Transverse colon (tissue), 4 donors: ENCODE results near the gene SMAD3. TPM values are rescaled to one million over a fixed set of nuclear protein-coding genes. Genes with fewer than 3 reads are reported as not detected.

Source experiments
- DNase-seq: peaks from one replicate; pipeline ENCODE4 v3.0.0-alpha.2; 2019
- H3K27ac ChIP-seq, 4 donors: fragments of 200-600 bp; sonication (generic); 2 replicates each; pipeline ENCODE4 v1.5.1; 2016 to 2018; ENCODE audit warnings: inconsistent platforms in 4 of 4
- H3K27me3 ChIP-seq: fragments of 200-600 bp; sonication (generic); 2 replicates; pipeline ENCODE4 v1.5.1; 2017; ENCODE audit warnings: inconsistent platforms
- H3K36me3 ChIP-seq, 4 donors: fragments of 200-600 bp; sonication (generic); 2 replicates each; pipeline ENCODE4 v1.5.1; 2017 to 2019; ENCODE audit warnings: inconsistent platforms in 4 of 4
- H3K4me1 ChIP-seq, 4 donors: fragments of 200-600 bp; sonication (generic); 2 replicates each; pipeline ENCODE4 v1.5.1; 2017 to 2020; ENCODE audit warnings: inconsistent platforms in 4 of 4
- H3K4me3 ChIP-seq, 4 donors: fragments of 200-600 bp; sonication (generic); 1 replicate in 1 of 4; 2 replicates in 3 of 4; pipeline versions ENCODE4 v1.5.1 to v1.6.1; 2017 to 2019; ENCODE audit warnings: inconsistent platforms in 4 of 4
- H3K9me3 ChIP-seq, 2 donors: fragments of 200-600 bp; sonication (generic); 2 replicates each; pipeline ENCODE4 v1.5.1; 2017 to 2019; ENCODE audit warnings: inconsistent platforms in 2 of 2
- EP300 ChIP-seq: sonication (generic); formaldehyde crosslinking; IDR thresholded peaks from one replicate; pipeline ENCODE4 v1.6.1; 2017; ENCODE audit warnings: antibody characterized with exemption, low read depth
- POLR2A ChIP-seq: fragments of 450-650 bp; IDR thresholded peaks from one replicate; pipeline ENCODE4 v1.6.1; 2016; ENCODE audit warnings: antibody characterized with exemption, mild to moderate bottlenecking, moderate library complexity
- POLR2AphosphoS5 ChIP-seq, 3 donors: sonication (generic); formaldehyde crosslinking; IDR thresholded peaks; one replicate each; pipeline ENCODE4 v1.6.1; 2016; ENCODE audit warnings: antibody characterized with exemption in 3 of 3
- WGBS, 2 donors: methylation state at CpG; one replicate each; pipeline ENCODE4 v1.1.5; 2018; ENCODE audit warnings: low coverage in 1 of 2; 5-methylcytosine and 5-hydroxymethylcytosine counted together
- in situ Hi-C, 4 donors: fragments of 200-750 bp; cut with MboI; loops; one replicate each; pipeline versions ENCODE4 v1.15.0 to v1.15.1; 2017; ENCODE audit warnings: low sequenced_read_pairs in 3 of 4, low pct_ligation_motif_present in 1 of 4, low pct_unique_long_range_greater_than_20kb in 1 of 4
- intact Hi-C: fragments of 100-400 bp; cut with DNase I; formaldehyde crosslinking; loops from one replicate; pipeline ENCODE4 v1.15.1; 2023; ENCODE audit warnings: low total_unique reads
- total RNA-seq, 4 donors: library from RNA; depleted of rRNA; stranded (reverse); fragments of >200 nt; gene quantifications; one replicate each; pipeline ENCODE4 v1.1.0, GENCODE V29; 2016
- TF ChIP-seq, protein P1 (sequence below), 5 experiments: fragments of 200-600 bp in 3 of 5; fragments of 450-650 bp in 2 of 5; sonication (generic) in 3 of 5; IDR thresholded peaks; 1 replicate in 2 of 5; 2 replicates in 3 of 5; pipeline ENCODE4 v1.5.1; 2016 to 2017; ENCODE audit warnings: antibody characterized with exemption in 5 of 5, inconsistent platforms in 3 of 5, mild to moderate bottlenecking in 2 of 5, moderate library complexity in 1 of 5

SMAD3 gene
- total RNA-seq, 4 donors from 2014 or later, result 30.9 to 65.1 (median 57.0) TPM

DNA sequence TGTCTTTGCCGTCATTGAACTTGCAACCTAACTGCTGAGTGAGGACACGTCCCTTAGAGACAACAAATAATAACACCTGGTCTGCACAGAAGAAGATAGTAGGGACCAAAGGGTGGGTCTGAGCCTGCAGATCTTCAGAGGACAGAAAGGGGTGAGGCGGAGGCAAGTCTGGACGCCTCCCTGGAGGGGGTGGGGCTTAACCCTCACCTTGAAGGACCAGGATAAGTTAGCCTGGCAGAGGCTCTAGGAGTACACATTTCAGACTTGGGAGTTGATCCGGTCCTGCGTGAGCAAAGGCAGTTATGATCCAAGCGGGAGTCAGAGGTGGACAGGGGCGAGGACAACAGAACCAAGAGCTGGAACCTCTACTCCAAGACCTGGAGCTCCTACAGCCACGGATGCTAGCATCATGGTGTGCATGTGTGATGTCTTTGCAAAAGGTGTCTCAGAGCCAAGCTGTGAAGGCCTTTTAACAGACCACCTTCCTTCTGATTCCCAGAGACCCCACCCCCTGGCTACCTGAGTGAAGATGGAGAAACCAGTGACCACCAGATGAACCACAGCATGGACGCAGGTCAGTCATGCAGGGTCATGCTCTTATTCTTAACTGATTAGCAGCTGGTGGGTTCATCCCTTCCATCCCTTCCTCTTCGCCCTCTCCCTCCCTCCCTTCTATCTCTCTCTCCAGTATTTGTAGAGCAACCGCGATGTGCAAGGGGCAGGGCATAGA lies 101.0 kb downstream of the SMAD3 start:
- 84 to 100% methylated on average over 1 to 13 of the region's 13 CpGs for WGBS, 2 donors
- DNase-seq, result no peak
- H3K27ac ChIP-seq, result no peak overlapping the region
- H3K27me3 ChIP-seq, result no peaks in the 10 kb centered on the region
- in situ Hi-C loops (no loop called here), intact Hi-C loops (loop anchor here (1.0 kb wide), 1 partner anchor 11 kb away; no protein-coding TSS in a partner anchor)
- TF ChIP-seq POLR2AphosphoS5 (IDR thresholded peaks at IDR 0.05) (no peak), POLR2A (no peak), EP300 (no peak)
- TF ChIP-seq, protein P1, sequence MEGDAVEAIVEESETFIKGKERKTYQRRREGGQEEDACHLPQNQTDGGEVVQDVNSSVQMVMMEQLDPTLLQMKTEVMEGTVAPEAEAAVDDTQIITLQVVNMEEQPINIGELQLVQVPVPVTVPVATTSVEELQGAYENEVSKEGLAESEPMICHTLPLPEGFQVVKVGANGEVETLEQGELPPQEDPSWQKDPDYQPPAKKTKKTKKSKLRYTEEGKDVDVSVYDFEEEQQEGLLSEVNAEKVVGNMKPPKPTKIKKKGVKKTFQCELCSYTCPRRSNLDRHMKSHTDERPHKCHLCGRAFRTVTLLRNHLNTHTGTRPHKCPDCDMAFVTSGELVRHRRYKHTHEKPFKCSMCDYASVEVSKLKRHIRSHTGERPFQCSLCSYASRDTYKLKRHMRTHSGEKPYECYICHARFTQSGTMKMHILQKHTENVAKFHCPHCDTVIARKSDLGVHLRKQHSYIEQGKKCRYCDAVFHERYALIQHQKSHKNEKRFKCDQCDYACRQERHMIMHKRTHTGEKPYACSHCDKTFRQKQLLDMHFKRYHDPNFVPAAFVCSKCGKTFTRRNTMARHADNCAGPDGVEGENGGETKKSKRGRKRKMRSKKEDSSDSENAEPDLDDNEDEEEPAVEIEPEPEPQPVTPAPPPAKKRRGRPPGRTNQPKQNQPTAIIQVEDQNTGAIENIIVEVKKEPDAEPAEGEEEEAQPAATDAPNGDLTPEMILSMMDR (IDR thresholded peaks at IDR 0.05), result no peak
- H3K9me3 ChIP-seq, result no peaks in the 10 kb centered on the region
- peaks cover 0 to 8% (median 0%) of the 10 kb centered on the region in 4 donors for H3K36me3 ChIP-seq
- H3K4me3 ChIP-seq, result no peak overlapping the region
- peaks cover 0 to 27% (median 11%) of the 10 kb centered on the region in 4 donors for H3K4me1 ChIP-seq

DNA sequence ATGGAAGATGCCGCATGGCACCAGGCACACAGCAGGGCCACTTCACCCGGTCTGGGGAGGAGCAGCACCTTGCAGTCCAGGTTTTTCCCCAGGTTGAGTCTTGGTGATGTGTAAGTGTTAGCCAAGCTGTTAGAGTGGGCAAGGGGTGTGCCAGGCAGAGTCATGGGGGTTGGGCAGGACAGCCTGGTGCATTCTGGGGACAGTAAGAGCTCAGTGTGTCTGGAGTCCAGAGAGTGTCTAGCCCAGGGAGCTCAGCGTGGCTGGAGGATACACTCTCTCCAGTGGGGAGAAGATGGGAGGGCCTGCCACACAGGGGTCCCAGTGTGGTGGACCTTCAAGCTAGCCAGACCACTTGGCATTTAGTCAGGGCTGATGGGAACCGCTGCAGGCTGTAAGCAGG lies 101.7 kb downstream of the SMAD3 start:
- H3K27me3 ChIP-seq, result no peaks in the 10 kb centered on the region
- TF ChIP-seq, protein P1 (IDR thresholded peaks at IDR 0.05), result no peak
- TF ChIP-seq EP300, result no peak
- TF ChIP-seq POLR2AphosphoS5 (IDR thresholded peaks at IDR 0.05), result no peak
- no peak for TF ChIP-seq POLR2A
- peaks cover 0 to 20% (median 5%) of the 10 kb centered on the region in 4 donors for H3K4me1 ChIP-seq
- no peak for DNase-seq
- H3K9me3 ChIP-seq, result no peaks in the 10 kb centered on the region
- peaks cover 0 to 8% (median 0%) of the 10 kb centered on the region in 4 donors for H3K36me3 ChIP-seq
- H3K4me3 ChIP-seq, result no peak overlapping the region
- WGBS, 2 donors, result 75% methylated on average over 4 of the region's 4 CpGs; no CpG with 5 or more reads in 1 of the 2 donors
- peak overlapping the region in 2 of 4 donors; percentile 41 to 63 for H3K27ac ChIP-seq
- intact Hi-C loops (loop anchor here (1.0 kb wide), 1 partner anchor 10 kb away; no protein-coding TSS in a partner anchor), in situ Hi-C loops (no loop called here)

DNA sequence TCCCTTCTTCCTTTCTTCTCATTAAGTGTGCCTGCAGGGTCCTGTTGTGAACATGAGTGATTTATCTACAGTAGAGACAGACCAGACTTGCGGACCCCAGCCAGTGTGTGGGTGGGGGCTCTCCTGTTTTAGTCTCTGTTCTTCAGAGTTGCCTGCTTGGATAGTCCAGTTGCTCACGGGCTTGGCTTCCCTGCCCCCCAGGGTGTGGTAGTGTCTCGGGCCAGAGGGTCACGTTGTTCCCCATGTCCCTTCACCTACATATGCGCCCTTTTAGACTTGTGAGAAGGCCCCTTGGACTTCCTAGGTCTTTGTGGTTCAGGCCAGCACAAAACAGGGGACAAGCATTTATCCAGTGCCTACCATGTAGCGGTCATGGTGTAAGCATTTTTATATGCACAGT lies 103.3 kb downstream of the SMAD3 start:
- no peak for DNase-seq
- peaks cover 0 to 8% (median 0%) of the 10 kb centered on the region in 4 donors for H3K36me3 ChIP-seq
- H3K9me3 ChIP-seq, result no peaks in the 10 kb centered on the region
- H3K27me3 ChIP-seq, result no peaks in the 10 kb centered on the region
- peaks cover 0 to 17% (median 5%) of the 10 kb centered on the region in 4 donors for H3K4me1 ChIP-seq
- intact Hi-C loops, result no loop called here
- WGBS, 2 donors, result 75% methylated on average over 6 of the region's 6 CpGs; no CpG with 5 or more reads in 1 of the 2 donors
- in situ Hi-C loops, result no loop called here
- no peak overlapping the region for H3K4me3 ChIP-seq
- TF ChIP-seq POLR2A (no peak), EP300 (no peak), POLR2AphosphoS5 (IDR thresholded peaks at IDR 0.05) (no peak)
- TF ChIP-seq, protein P1 (IDR thresholded peaks at IDR 0.05), result no peak
- H3K27ac ChIP-seq, result peak overlapping the region in 2 of 4 donors; percentile 1 to 63

DNA sequence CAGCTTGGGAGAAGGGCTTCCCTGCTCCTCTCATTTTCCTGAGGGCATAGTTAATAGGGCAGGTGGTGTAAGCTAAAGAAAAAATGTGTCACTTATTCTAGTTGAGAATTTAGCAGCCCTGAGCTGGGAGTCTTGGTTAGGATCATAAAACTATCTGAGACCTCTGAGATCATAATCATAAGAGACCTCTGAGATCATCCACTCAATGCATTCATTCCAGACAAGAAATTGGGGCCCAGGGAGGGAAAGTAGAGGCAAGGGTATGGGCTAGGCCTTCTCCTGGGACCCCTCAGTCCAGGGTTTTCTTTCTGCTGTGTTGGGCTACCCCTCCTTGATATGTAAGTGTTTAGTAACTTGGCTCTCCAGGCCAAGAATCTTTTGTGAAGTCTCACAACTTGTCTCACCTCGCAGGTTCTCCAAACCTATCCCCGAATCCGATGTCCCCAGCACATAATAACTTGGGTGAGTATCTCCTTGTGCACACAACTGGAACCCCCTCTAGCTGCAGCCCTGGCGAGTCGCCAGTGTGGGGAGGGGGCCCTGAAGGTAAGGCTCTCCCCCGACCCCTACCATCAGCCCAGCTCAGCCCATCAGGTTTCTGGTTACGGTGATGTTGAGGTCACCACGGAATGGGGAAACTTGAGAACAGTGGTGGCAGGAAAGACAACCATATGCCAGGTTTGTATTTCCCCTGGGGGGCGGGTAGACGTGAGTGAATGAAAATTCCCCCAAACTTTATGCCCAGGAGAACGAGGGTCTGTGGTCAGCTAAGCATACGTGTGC lies 104.9 kb downstream of the SMAD3 start:
- Histone ChIP-seq H3K27ac (no peak overlapping the region), H3K36me3 (peaks cover 0 to 8% (median 0%) of the 10 kb centered on the region in 4 donors), H3K4me3 (no peak overlapping the region), H3K27me3 (no peaks in the 10 kb centered on the region), H3K4me1 (peaks cover 0 to 22% (median 4%) of the 10 kb centered on the region in 4 donors), H3K9me3 (no peaks in the 10 kb centered on the region)
- DNase-seq, result no peak
- intact Hi-C loops, result no loop called here
- TF ChIP-seq, protein P1 (IDR thresholded peaks at IDR 0.05), result no peak
- TF ChIP-seq POLR2A (no peak), EP300 (no peak), POLR2AphosphoS5 (IDR thresholded peaks at IDR 0.05) (no peak)
- WGBS, 2 donors, result 80 to 85% methylated on average over 2 to 12 of the region's 12 CpGs
- in situ Hi-C loops, result no loop called here
